ENCODE measurements around the gene CHIC2. TPM values are rescaled to one million over a fixed set of nuclear protein-coding genes. Genes with fewer than 3 reads are reported as not detected.

CHIC2 gene
- total RNA-seq, 1 experiment from 2014 or later = 22.1 TPM

Other genes starting within 250 kb of the CHIC2 start
- gene GSX2, start 35.6 kb upstream of the CHIC2 start, total RNA-seq (2014; rRNA removed; shearing (Covaris generic)) = not detected in 2 replicates
- gene PDGFRA, start 164.7 kb upstream of the CHIC2 start, total RNA-seq (2014; rRNA removed; shearing (Covaris generic)) = 16.9 and 18.0 TPM in 2 replicates

Data from RPMI7951 (cell line).